Endothelial cell of umbilical vein (primary cell): ENCODE results near the gene UGT1A3. TPM values are rescaled to one million over a fixed set of nuclear protein-coding genes. Genes with fewer than 3 reads are reported as not detected.

ENCODE experiments used
- BruUV-seq: library from RNA; stranded (reverse); fragments of 400-500 nt; replicated peaks from 2 replicates; lab custom pipeline; 2021; lab: Mats Ljungman, UMichigan
- CTCF ChIA-PET: fragments of 300-600, 350-600 bp; sonication (Branson Sonifier 250); formaldehyde crosslinking; loops from one replicate; lab custom pipeline; 2021; ENCODE audit warnings: antibody characterized with exemption, inconsistent platforms; lab: Charles Lee
- POLR2A ChIA-PET: fragments of 300-600, 350-600 bp; sonication (Branson Sonifier 250); formaldehyde crosslinking; loops from one replicate; lab custom pipeline; 2021; ENCODE audit warnings: antibody characterized with exemption, inconsistent platforms; lab: Charles Lee
- DNase-seq: peaks from one replicate; pipeline ENCODE4 v3.0.0-alpha.2; 2011; ENCODE audit warnings: low read depth, low spot score
- FAIRE-seq: peaks from 2 replicates; lab custom pipeline; 2011; peaks lifted over from hg19 to GRCh38; lab: Jason Lieb, UNC
- H2AFZ ChIP-seq: 2 replicates; pipeline ENCODE4 v1.6.0; 2012; ENCODE audit warnings: low read depth, low read length, control low read depth, inconsistent platforms
- H3K27ac ChIP-seq: 2 replicates; pipeline ENCODE4 v1.5.1; 2011; ENCODE audit warnings: low read depth, mild to moderate bottlenecking, control low read depth, low read length, moderate library complexity; ENCODE audit not compliant: insufficient read depth
- H3K27me3 ChIP-seq, 2 experiments: 2 replicates each; pipeline versions ENCODE4 v1.6.0 to v1.6.1; 2011; ENCODE audit warnings: low read length in 2 of 2, mixed read lengths in 1 of 2; ENCODE audit not compliant: control insufficient read depth in 2 of 2, insufficient read depth in 2 of 2
- H3K36me3 ChIP-seq, 2 experiments: 2 replicates in 1 of 2; 3 replicates in 1 of 2; pipeline ENCODE4 v1.5.1; 2011; ENCODE audit warnings: low read length in 2 of 2, mild to moderate bottlenecking in 1 of 2, moderate library complexity in 1 of 2; ENCODE audit not compliant: control insufficient read depth in 2 of 2, insufficient read depth in 2 of 2; ENCODE audit errors: extremely low read depth in 1 of 2
- H3K4me1 ChIP-seq: 3 replicates; pipeline ENCODE4 v1.5.1; 2011; ENCODE audit warnings: mild to moderate bottlenecking, low read length; ENCODE audit not compliant: control insufficient read depth, insufficient read depth; ENCODE audit errors: extremely low read depth
- H3K4me2 ChIP-seq: 2 replicates; pipeline ENCODE4 v1.6.1; 2011; ENCODE audit warnings: low read length, control low read depth, mixed read lengths; ENCODE audit not compliant: insufficient read depth
- H3K4me3 ChIP-seq, 3 experiments: fragments of 200-600 bp in 1 of 3; sonication (generic), shearing (Covaris generic) in 1 of 3; replicated peaks in 1 of 3; 2 replicates each; pipeline ENCODE4 v1.5.1; 2011 to 2016; ENCODE audit warnings: control low read depth in 3 of 3, low read length in 3 of 3, mild to moderate bottlenecking in 2 of 3, inconsistent platforms in 1 of 3, low read depth in 1 of 3, moderate library complexity in 1 of 3; ENCODE audit not compliant: insufficient read depth in 1 of 3
- H3K79me2 ChIP-seq: 2 replicates; pipeline ENCODE4 v1.6.0; 2012; ENCODE audit warnings: low read length, inconsistent platforms; ENCODE audit not compliant: control insufficient read depth, insufficient read depth
- H3K9ac ChIP-seq: replicated peaks from 2 replicates; pipeline ENCODE3; 2011; ENCODE audit warnings: low read length, control low read depth; ENCODE audit not compliant: insufficient read depth; ENCODE audit errors: extremely low read depth
- H3K9me1 ChIP-seq: replicated peaks from 3 replicates; pipeline ENCODE4 v1.6.0; 2011; ENCODE audit warnings: mild to moderate bottlenecking, low read length; ENCODE audit not compliant: control insufficient read depth, insufficient read depth; ENCODE audit errors: extremely low read depth
- H3K9me3 ChIP-seq: replicated peaks from 2 replicates; pipeline ENCODE4 v1.5.1; 2012; ENCODE audit warnings: low read length, inconsistent platforms; ENCODE audit not compliant: control insufficient read depth, insufficient read depth
- H4K20me1 ChIP-seq: replicated peaks from 2 replicates; pipeline ENCODE3; 2011; ENCODE audit warnings: mild to moderate bottlenecking, low read length; ENCODE audit not compliant: control insufficient read depth, insufficient read depth; ENCODE audit errors: extremely low read depth
- EZH2 ChIP-seq: IDR thresholded peaks from 2 replicates; pipeline ENCODE4 v1.6.1; 2012; ENCODE audit warnings: borderline replicate concordance, low read depth, mild to moderate bottlenecking, moderate library complexity, low read length, inconsistent platforms; ENCODE audit not compliant: severe bottlenecking
- FOS ChIP-seq: IDR thresholded peaks from 2 replicates; pipeline ENCODE4 v1.6.1; 2011; ENCODE audit warnings: mild to moderate bottlenecking, low read length, moderate library complexity, borderline replicate concordance; ENCODE audit not compliant: insufficient read depth
- GATA2 ChIP-seq: IDR thresholded peaks from 2 replicates; pipeline ENCODE4 v1.7.0; 2011; ENCODE audit warnings: low read depth, mild to moderate bottlenecking, moderate library complexity, mixed read lengths, low read length; ENCODE audit not compliant: insufficient read length, insufficient read depth
- JUN ChIP-seq: IDR thresholded peaks from 2 replicates; pipeline ENCODE4 v1.6.1; 2011; ENCODE audit warnings: borderline replicate concordance, low read depth; ENCODE audit not compliant: insufficient read length, insufficient read depth
- MYC ChIP-seq: IDR thresholded peaks from one replicate; pipeline ENCODE4 v1.6.1; 2011; ENCODE audit warnings: mild to moderate bottlenecking, low read depth, low read length
- POLR2AphosphoS5 ChIP-seq: IDR thresholded peaks from 2 replicates; pipeline ENCODE4 v1.6.1; 2012; ENCODE audit warnings: low read depth, mild to moderate bottlenecking, control low read depth, low read length, moderate library complexity; ENCODE audit not compliant: insufficient read depth
- dilution Hi-C: fragments of 300-500 bp; cut with MboI; formaldehyde crosslinking; loops from one replicate; pipeline ENCODE4 v1.15.0; 2019; ENCODE audit warnings: low sequenced_read_pairs; ENCODE audit not compliant: extremely low pct_ligation_motif_present
- intact Hi-C: fragments of 100-400 bp; cut with micrococcal nuclease; formaldehyde crosslinking; loops from one replicate; pipeline ENCODE4 v1.10.0; 2022
- polyA plus RNA-seq, 4 experiments: library from polyadenylated mRNA; depleted of rRNA in 3 of 4; stranded (reverse) in 3 of 4; unstranded in 1 of 4; fragments of >200 nt; gene quantifications; 2 replicates each; pipeline versions ENCODE4 v1.2.1 to v1.2.3, GENCODE V29; 2011 to 2012; ENCODE audit warnings: missing spikeins in 1 of 4
- total RNA-seq: library from RNA; stranded (reverse); gene quantifications from 2 replicates; pipeline ENCODE4 v1.2.3, GENCODE V29; 2021

UGT1A3 gene
- total and polyA plus RNA-seq, 2 donors (not counting 3 experiments of a cell fraction or from before 2014, with no cell fraction given): not detected

DNA sequence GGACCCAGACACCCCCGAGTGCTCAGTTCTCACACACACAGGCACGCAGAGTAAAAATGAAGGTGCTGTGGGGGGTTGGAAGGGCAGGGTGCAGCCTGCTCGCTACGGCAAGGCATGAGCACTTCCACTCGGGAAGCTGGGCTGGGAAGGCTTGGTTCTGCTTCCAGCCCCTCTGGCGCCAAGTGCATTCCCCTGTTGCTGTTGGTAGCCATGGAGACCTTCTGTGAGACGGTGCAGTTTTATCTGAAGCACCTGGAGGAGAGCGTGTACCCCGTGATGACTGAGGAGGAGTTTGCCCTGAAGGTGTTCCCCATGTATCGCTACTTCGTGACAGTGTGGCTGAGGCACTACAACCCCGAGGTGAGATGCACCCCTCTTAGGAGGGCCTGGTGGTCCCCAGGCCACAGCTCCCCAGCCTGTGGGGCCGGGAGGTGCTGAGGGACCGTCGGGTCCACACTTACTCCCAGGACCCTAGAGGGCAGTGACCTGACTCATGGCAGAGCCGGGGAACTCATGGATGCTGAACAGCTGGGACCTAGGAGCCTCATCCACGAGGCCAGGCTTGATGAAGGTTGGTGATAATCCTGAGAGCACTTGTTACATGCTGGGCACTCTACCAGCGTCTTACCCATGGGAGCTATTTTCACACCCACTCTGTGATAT, 64.8 kb downstream of the UGT1A3 start:
- Histone ChIP-seq H3K4me3 (no peak overlapping the region), H3K36me3 (no peaks in the 10 kb centered on the region), H2AFZ (no peak overlapping the region), H3K9me1 (no peaks in the 10 kb centered on the region), H3K27me3 (no peaks in the 10 kb centered on the region), H3K27ac (no peak overlapping the region), H3K79me2 (no peaks in the 10 kb centered on the region), H3K4me2 (no peak overlapping the region), H4K20me1 (no peaks in the 10 kb centered on the region), H3K4me1 (no peaks in the 10 kb centered on the region), H3K9ac (no peak overlapping the region), H3K9me3 (no peaks in the 10 kb centered on the region)
- dilution Hi-C loops: no loop called here
- DNase-seq: no peak
- FAIRE-seq: no peak
- intact Hi-C loops: no loop called here
- TF ChIP-seq JUN (no peak), POLR2AphosphoS5 (no peak), FOS (no peak), GATA2 (no peak)
- BruUV-seq: no TSS peak
- ChIA-PET POLR2A (no interaction called here), CTCF (no interaction called here)

DNA sequence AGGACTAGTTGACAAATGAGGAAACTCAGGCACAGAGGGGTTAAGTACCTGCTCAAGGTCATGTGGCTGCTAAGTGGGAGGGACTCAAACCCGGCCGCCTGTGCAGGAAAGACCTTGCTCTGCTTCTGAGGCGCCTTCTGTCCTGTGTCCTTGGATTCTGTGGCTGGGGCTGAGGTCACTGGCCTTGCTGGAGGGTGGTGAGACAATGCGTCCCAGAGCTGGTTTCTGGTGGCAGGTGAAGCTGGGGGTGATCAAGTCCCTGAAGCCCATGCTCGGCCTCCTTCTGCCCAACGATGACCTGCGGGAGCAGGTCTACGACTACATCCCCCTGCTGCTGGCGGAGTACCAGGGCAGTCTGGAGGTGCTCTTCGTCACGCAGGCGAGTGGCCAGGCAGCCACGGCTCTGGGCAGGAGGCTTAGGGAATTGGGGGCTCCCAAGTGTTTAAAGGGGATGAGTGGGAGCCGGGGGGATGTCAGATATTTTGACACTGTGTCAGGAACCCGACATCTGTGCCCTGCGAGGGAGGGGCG, 65.4 kb downstream of the UGT1A3 start:
- no peaks in the 10 kb centered on the region for H3K79me2 ChIP-seq
- no peak overlapping the region for H3K27ac ChIP-seq
- no peak overlapping the region for H3K4me2 ChIP-seq
- intact Hi-C loops (no loop called here), dilution Hi-C loops (no loop called here)
- H3K9me1 ChIP-seq: no peaks in the 10 kb centered on the region
- H3K4me3 ChIP-seq: no peak overlapping the region
- CTCF ChIA-PET: no interaction called here
- H3K9me3 ChIP-seq: no peaks in the 10 kb centered on the region
- no peaks in the 10 kb centered on the region for H3K27me3 ChIP-seq
- H2AFZ ChIP-seq: no peak overlapping the region
- no peaks in the 10 kb centered on the region for H3K4me1 ChIP-seq
- TF ChIP-seq JUN (no peak), GATA2 (no peak), MYC (no peak), EZH2 (no peak)
- H3K9ac ChIP-seq: no peak overlapping the region
- FAIRE-seq (no peak), DNase-seq (no peak)
- no TSS peak for BruUV-seq
- POLR2A ChIA-PET: no interaction called here
- H3K36me3 ChIP-seq: no peaks in the 10 kb centered on the region
- H4K20me1 ChIP-seq: no peaks in the 10 kb centered on the region
